GM12878 (cell line): ENCODE results near the gene TRIM17.

ENCODE experiments used
- EZH2 ChIP-seq: IDR thresholded peaks from 2 replicates; pipeline ENCODE4 v1.6.1; 2012; ENCODE audit warnings: low read depth, mild to moderate bottlenecking, control low read depth, inconsistent platforms, low read length, borderline replicate concordance; ENCODE audit not compliant: control insufficient read depth
- TAF1 ChIP-seq: IDR thresholded peaks from 2 replicates; pipeline ENCODE4 v1.6.1; 2011; ENCODE audit warnings: mild to moderate bottlenecking, low read depth, low read length, borderline replicate concordance
- USF2 ChIP-seq: IDR thresholded peaks from 2 replicates; pipeline ENCODE4 v1.6.1; 2011; ENCODE audit warnings: low read depth, low read length, improper control_type of control experiment, borderline replicate concordance
- TF ChIP-seq, protein P1 (sequence below), 3 experiments: IDR thresholded peaks in 2 of 3; conservative IDR thresholded peaks in 1 of 3; 2 replicates each; pipeline ENCODE4 v1.5.1; 2011; ENCODE audit warnings: low read depth in 3 of 3, low read length in 3 of 3, mild to moderate bottlenecking in 3 of 3, control low read depth in 2 of 3, moderate library complexity in 2 of 3, inconsistent platforms in 1 of 3, mixed read lengths in 1 of 3; ENCODE audit not compliant: control insufficient read depth in 2 of 3, insufficient read depth in 1 of 3; ENCODE audit errors: extremely low read depth in 1 of 3

DNA sequence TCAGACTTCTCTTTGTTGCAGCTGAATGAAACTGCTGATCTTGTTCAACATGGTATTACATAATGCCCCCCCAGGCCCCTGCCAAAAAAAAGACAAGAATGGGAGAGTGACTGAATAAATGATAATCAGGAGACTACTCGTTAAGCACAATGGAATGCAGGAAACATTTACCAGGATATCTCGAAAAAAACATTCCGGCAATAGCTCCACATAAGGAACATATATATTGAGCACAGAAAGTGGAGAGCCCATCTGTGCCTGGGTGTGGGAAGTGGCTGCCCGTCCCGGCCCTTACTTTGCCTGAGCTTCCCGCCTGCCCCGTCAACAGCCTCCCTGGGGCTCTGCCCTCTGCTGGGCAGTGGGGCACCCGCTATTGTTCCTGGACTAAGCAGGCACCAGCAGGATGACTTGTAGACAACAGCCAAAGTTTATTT, 23.4 kb downstream of the TRIM17 start:
- TF ChIP-seq EZH2 (no peak), TAF1 (no peak), USF2 (no peak)
- TF ChIP-seq, protein P1, sequence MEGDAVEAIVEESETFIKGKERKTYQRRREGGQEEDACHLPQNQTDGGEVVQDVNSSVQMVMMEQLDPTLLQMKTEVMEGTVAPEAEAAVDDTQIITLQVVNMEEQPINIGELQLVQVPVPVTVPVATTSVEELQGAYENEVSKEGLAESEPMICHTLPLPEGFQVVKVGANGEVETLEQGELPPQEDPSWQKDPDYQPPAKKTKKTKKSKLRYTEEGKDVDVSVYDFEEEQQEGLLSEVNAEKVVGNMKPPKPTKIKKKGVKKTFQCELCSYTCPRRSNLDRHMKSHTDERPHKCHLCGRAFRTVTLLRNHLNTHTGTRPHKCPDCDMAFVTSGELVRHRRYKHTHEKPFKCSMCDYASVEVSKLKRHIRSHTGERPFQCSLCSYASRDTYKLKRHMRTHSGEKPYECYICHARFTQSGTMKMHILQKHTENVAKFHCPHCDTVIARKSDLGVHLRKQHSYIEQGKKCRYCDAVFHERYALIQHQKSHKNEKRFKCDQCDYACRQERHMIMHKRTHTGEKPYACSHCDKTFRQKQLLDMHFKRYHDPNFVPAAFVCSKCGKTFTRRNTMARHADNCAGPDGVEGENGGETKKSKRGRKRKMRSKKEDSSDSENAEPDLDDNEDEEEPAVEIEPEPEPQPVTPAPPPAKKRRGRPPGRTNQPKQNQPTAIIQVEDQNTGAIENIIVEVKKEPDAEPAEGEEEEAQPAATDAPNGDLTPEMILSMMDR (IDR thresholded peaks at IDR 0.05 in 2 of 3, conservative IDR thresholded peaks at IDR 0.05 in 1 of 3; ENCODE audit: control insufficient read depth in 2 of 3, extremely low read depth in 1 of 3, insufficient read depth in 1 of 3, low read depth in 3 of 3, low read length in 3 of 3): peak in 2 of 3 experiments; percentile 11 to 23; a peak in 2 of 6 replicates
